ENCODE data around the gene ANGPT4. TPM values are rescaled to one million over a fixed set of nuclear protein-coding genes. Genes with fewer than 3 reads are reported as not detected.

The ANGPT4 gene
- total RNA-seq, 1 donor from 2014 or later, result not detected

- no peak for TF ChIP-seq CTCF (conservative IDR thresholded peaks at IDR 0.05; ENCODE audit: low read depth, low read length)
- no peak overlapping the region for H3K4me3 ChIP-seq (ENCODE audit: low read depth, low read length)
- no peak for DNase-seq (ENCODE audit: low read depth)
Measured at GRCh38 chr20:871948-872347, 44.2 kb downstream of the ANGPT4 start.

- TF ChIP-seq CTCF (conservative IDR thresholded peaks at IDR 0.05; ENCODE audit: low read depth, low read length), result no peak
- no peak overlapping the region for H3K4me3 ChIP-seq (ENCODE audit: low read depth, low read length)
- DNase-seq (ENCODE audit: low read depth), result no peak
Measured at GRCh38 chr20:871436-871835, 44.7 kb downstream of the ANGPT4 start.

GRCh38 chr20:870758-871157, 45.4 kb downstream of the ANGPT4 start:
- no peak overlapping the region for H3K4me3 ChIP-seq (ENCODE audit: low read depth, low read length)
- DNase-seq (ENCODE audit: low read depth), result no peak

GRCh38 chr20:869606-870005, 46.5 kb downstream of the ANGPT4 start:
- no peak for TF ChIP-seq CTCF (conservative IDR thresholded peaks at IDR 0.05; ENCODE audit: low read depth, low read length)
- DNase-seq (ENCODE audit: low read depth), result no peak
- H3K4me3 ChIP-seq (ENCODE audit: low read depth, low read length), result no peak overlapping the region

More at GRCh38 chr20:870758-871157, 45.4 kb downstream of the ANGPT4 start:
- TF ChIP-seq CTCF (conservative IDR thresholded peaks at IDR 0.05; ENCODE audit: low read depth, low read length), result no peak

GRCh38 chr20:868279-868678, 47.9 kb downstream of the ANGPT4 start:
- TF ChIP-seq CTCF (conservative IDR thresholded peaks at IDR 0.05; ENCODE audit: low read depth, low read length), result no peak
- no peak overlapping the region for H3K4me3 ChIP-seq (ENCODE audit: low read depth, low read length)
- DNase-seq (ENCODE audit: low read depth), result no peak

GRCh38 chr20:865440-865839, 50.7 kb downstream of the ANGPT4 start:
- no peak for DNase-seq (ENCODE audit: low read depth)
- no peak for TF ChIP-seq CTCF (conservative IDR thresholded peaks at IDR 0.05; ENCODE audit: low read depth, low read length)
- no peak overlapping the region for H3K4me3 ChIP-seq (ENCODE audit: low read depth, low read length)

GRCh38 chr20:860891-861290, 55.2 kb downstream of the ANGPT4 start:
- TF ChIP-seq CTCF (conservative IDR thresholded peaks at IDR 0.05; ENCODE audit: low read depth, low read length), result no peak
- DNase-seq (ENCODE audit: low read depth), result no peak
- H3K4me3 ChIP-seq (ENCODE audit: low read depth, low read length), result no peak overlapping the region

All from epithelial cell of proximal tubule (primary cell).